WTC11 (cell line): ENCODE measurements around the gene MAGEA4. TPM values are rescaled to one million over a fixed set of nuclear protein-coding genes. Genes with fewer than 3 reads are reported as not detected.

Source experiments
- ATAC-seq: fragments of 200-7000 bp; cut with Tn5 transposase; 2 replicates; pipeline ENCODE4 v1.10.0; 2021; ENCODE audit warnings: mild to moderate bottlenecking, moderate library complexity
- CTCF ChIA-PET: fragments of 300-600 bp; sonication (Branson Sonifier 250); formaldehyde crosslinking; loops from one replicate; lab custom pipeline; 2021; ENCODE audit warnings: antibody characterized with exemption; lab: Charles Lee
- POLR2A ChIA-PET: fragments of 350-600 bp; sonication (Branson Sonifier 250); formaldehyde crosslinking; loops from one replicate; lab custom pipeline; 2021; ENCODE audit warnings: antibody characterized with exemption; lab: Charles Lee
- DNase-seq: peaks from one replicate; pipeline ENCODE4 v3.0.0; 2021; ENCODE audit warnings: low spot score
- H3K27ac Mint-ChIP-seq: 2 replicates; pipeline ENCODE4 v1.8.0; 2021; ENCODE audit warnings: mixed read lengths
- H3K27me3 Mint-ChIP-seq: 2 replicates; pipeline ENCODE4 v1.8.0; 2021; ENCODE audit warnings: low read depth, mild to moderate bottlenecking, moderate library complexity, mixed read lengths
- H3K36me3 Mint-ChIP-seq: 2 replicates; pipeline ENCODE4 v1.8.0; 2021; ENCODE audit warnings: mixed read lengths
- H3K4me1 Mint-ChIP-seq: 2 replicates; pipeline ENCODE4 v1.8.0; 2022; ENCODE audit warnings: mixed read lengths
- H3K4me3 Mint-ChIP-seq: 2 replicates; pipeline ENCODE4 v1.8.0; 2021; ENCODE audit warnings: mild to moderate bottlenecking, moderate library complexity, mixed read lengths
- H3K9me3 Mint-ChIP-seq: 2 replicates; pipeline ENCODE4 v1.8.0; 2021; ENCODE audit warnings: mixed read lengths
- ARID4B ChIP-seq: sonication (generic); formaldehyde crosslinking; IDR thresholded peaks from 2 replicates; pipeline ENCODE4 v1.8.0; 2023; ENCODE audit warnings: missing genetic modification reagents, mild to moderate bottlenecking, borderline replicate concordance
- ELF4 ChIP-seq: sonication (generic); formaldehyde crosslinking; IDR thresholded peaks from 2 replicates; pipeline ENCODE4 v1.8.1; 2022; ENCODE audit warnings: low read depth, mild to moderate bottlenecking, moderate library complexity, missing genetic modification reagents
- FOXP4 ChIP-seq: sonication (generic); formaldehyde crosslinking; IDR thresholded peaks from 2 replicates; pipeline ENCODE4 v1.8.0; 2022; ENCODE audit warnings: mild to moderate bottlenecking, missing genetic modification reagents
- GABPB1 ChIP-seq: sonication (generic); formaldehyde crosslinking; IDR thresholded peaks from 2 replicates; pipeline ENCODE4 v1.8.1; 2023; ENCODE audit warnings: mild to moderate bottlenecking, missing genetic modification reagents
- GRHL2 ChIP-seq: fragments of 250-450 bp; sonication (Bioruptor Pico); IDR thresholded peaks from 2 replicates; pipeline ENCODE4 v1.8.0; 2022; ENCODE audit warnings: mild to moderate bottlenecking, moderate library complexity; ENCODE audit not compliant: insufficient replicate concordance, severe bottlenecking
- GTF2I ChIP-seq: fragments of 250-450 bp; sonication (Bioruptor Pico); conservative IDR thresholded peaks from 2 replicates; pipeline ENCODE4 v1.4.0; 2021; ENCODE audit warnings: mild to moderate bottlenecking
- HMGA2 ChIP-seq: fragments of 250-450 bp; sonication (Bioruptor Pico); IDR thresholded peaks from 2 replicates; pipeline ENCODE4 v1.4.0; 2021; ENCODE audit warnings: mild to moderate bottlenecking, moderate library complexity
- MXD4 ChIP-seq: fragments of 250-450 bp; sonication (Bioruptor Pico); IDR thresholded peaks from 2 replicates; pipeline ENCODE4 v1.8.0; 2021; ENCODE audit warnings: mild to moderate bottlenecking, moderate library complexity, borderline replicate concordance
- MYBL2 ChIP-seq: sonication (generic); formaldehyde crosslinking; IDR thresholded peaks from 2 replicates; pipeline ENCODE4 v1.8.1; 2023; ENCODE audit warnings: mild to moderate bottlenecking, moderate library complexity, missing genetic modification reagents
- NFE2L1 ChIP-seq: sonication (generic); formaldehyde crosslinking; IDR thresholded peaks from 2 replicates; pipeline ENCODE4 v1.8.1; 2023; ENCODE audit warnings: missing genetic modification reagents
- NR2C2 ChIP-seq: sonication (generic); formaldehyde crosslinking; IDR thresholded peaks from 2 replicates; pipeline ENCODE4 v1.8.0; 2022; ENCODE audit warnings: mild to moderate bottlenecking, missing genetic modification reagents
- RELA ChIP-seq: sonication (generic); formaldehyde crosslinking; IDR thresholded peaks from 2 replicates; pipeline ENCODE4 v1.8.1; 2022; ENCODE audit warnings: missing genetic modification reagents, mild to moderate bottlenecking, borderline replicate concordance
- SMAD4 ChIP-seq: sonication (generic); formaldehyde crosslinking; IDR thresholded peaks from 2 replicates; pipeline ENCODE4 v1.8.0; 2022; ENCODE audit warnings: mild to moderate bottlenecking, missing genetic modification reagents
- SOX15 ChIP-seq: fragments of 250-450 bp; sonication (Bioruptor Pico); IDR thresholded peaks from 2 replicates; pipeline ENCODE4 v1.9.0; 2021; ENCODE audit warnings: mild to moderate bottlenecking
- TP53 ChIP-seq: sonication (generic); formaldehyde crosslinking; IDR thresholded peaks from 2 replicates; pipeline ENCODE4 v1.8.1; 2023; ENCODE audit warnings: mild to moderate bottlenecking, missing genetic modification reagents
- ZNF121 ChIP-seq: sonication (generic); formaldehyde crosslinking; IDR thresholded peaks from 2 replicates; pipeline ENCODE4 v1.8.0; 2023; ENCODE audit warnings: missing genetic modification reagents
- ZNF219 ChIP-seq: sonication (generic); formaldehyde crosslinking; IDR thresholded peaks from 2 replicates; pipeline ENCODE4 v1.8.0; 2023; ENCODE audit warnings: missing genetic modification reagents, mild to moderate bottlenecking, borderline replicate concordance
- ZNF281 ChIP-seq: sonication (generic); formaldehyde crosslinking; IDR thresholded peaks from 2 replicates; pipeline ENCODE4 v1.8.0; 2023; ENCODE audit warnings: mild to moderate bottlenecking, missing genetic modification reagents
- ZNF416 ChIP-seq: fragments of 250-450 bp; sonication (Bioruptor Pico); IDR thresholded peaks from 2 replicates; pipeline ENCODE4 v1.9.0; 2021; ENCODE audit warnings: mild to moderate bottlenecking, inconsistent platforms
- ZNF532 ChIP-seq: fragments of 250-450 bp; sonication (Bioruptor Pico); IDR thresholded peaks from 2 replicates; pipeline ENCODE4 v1.9.0; 2021; ENCODE audit warnings: mild to moderate bottlenecking, borderline replicate concordance
- ZSCAN18 ChIP-seq: fragments of 250-450 bp; sonication (Bioruptor Pico); IDR thresholded peaks from 2 replicates; pipeline ENCODE4 v2.1.2; 2022; ENCODE audit warnings: mild to moderate bottlenecking, moderate library complexity
- total RNA-seq: library from RNA; stranded (reverse); gene quantifications from 3 replicates; pipeline ENCODE4 v1.2.3, GENCODE V29; 2021

Gene MAGEA4
- total RNA-seq, 1 experiment from 2014 or later: 3.2 TPM

GRCh38 chrX:151921292-151921691, 8.6 kb downstream of the MAGEA4 start:
- CTCF ChIA-PET: no interaction called here

GRCh38 chrX:151921866-151922265, 9.2 kb downstream of the MAGEA4 start:
- no peak overlapping the region for H3K27ac Mint-ChIP-seq
- no peaks in the 10 kb centered on the region for H3K36me3 Mint-ChIP-seq
- H3K27me3 Mint-ChIP-seq: no peaks in the 10 kb centered on the region
- ChIA-PET CTCF (no interaction called here), POLR2A (no interaction called here)
- no peaks in the 10 kb centered on the region for H3K4me1 Mint-ChIP-seq
- no peaks in the 10 kb centered on the region for H3K9me3 Mint-ChIP-seq
- no peak for ATAC-seq
- no peak overlapping the region for H3K4me3 Mint-ChIP-seq
- DNase-seq: no peak
- TF ChIP-seq GTF2I (CRISPR knock-in tag) (no peak), NR2C2 (CRISPR knock-in tag) (no peak), ZNF416 (CRISPR knock-in tag) (no peak), FOXP4 (no peak), ZSCAN18 (no peak), GABPB1 (CRISPR knock-in tag) (no peak), ZNF281 (CRISPR knock-in tag) (no peak), ZNF219 (CRISPR knock-in tag) (no peak), SOX15 (CRISPR knock-in tag) (no peak), SMAD4 (CRISPR knock-in tag) (no peak), MYBL2 (CRISPR knock-in tag) (no peak), ZNF121 (no peak), NFE2L1 (no peak), ZNF532 (CRISPR knock-in tag) (no peak), GRHL2 (CRISPR knock-in tag) (no peak), ELF4 (CRISPR knock-in tag) (no peak), ARID4B (no peak), TP53 (no peak), MXD4 (CRISPR knock-in tag) (no peak)

More at GRCh38 chrX:151921292-151921691, 8.6 kb downstream of the MAGEA4 start:
- no peak for TF ChIP-seq RELA
- no peak for TF ChIP-seq HMGA2 (CRISPR knock-in tag)
- H3K9me3 Mint-ChIP-seq: no peaks in the 10 kb centered on the region
- DNase-seq: no peak
- H3K27ac Mint-ChIP-seq: no peak overlapping the region
- no peaks in the 10 kb centered on the region for H3K36me3 Mint-ChIP-seq
- H3K27me3 Mint-ChIP-seq: no peaks in the 10 kb centered on the region
- no peaks in the 10 kb centered on the region for H3K4me1 Mint-ChIP-seq
- H3K4me3 Mint-ChIP-seq: no peak overlapping the region
- POLR2A ChIA-PET: no interaction called here
- ATAC-seq: no peak
